T-cell (primary cell): ENCODE data around the gene OR13A1. TPM values are rescaled to one million over a fixed set of nuclear protein-coding genes. Genes with fewer than 3 reads are reported as not detected.
"Not testable (repeated sequence)": the region's sequence is repeated elsewhere in the genome, so short reads cannot be mapped to it uniquely, and the experiment has no call there.

Experiments
- ATAC-seq, 4 experiments: fragments of 200-7000 bp in 3 of 4; fragments of 150-1000 bp in 1 of 4; cut with Tn5 transposase; replicated peaks in 1 of 4; 1 replicate in 3 of 4; 2 replicates in 1 of 4; pipeline ENCODE4 v1.10.0; 2021; ENCODE audit warnings: moderate library complexity in 3 of 4, mild to moderate bottlenecking in 2 of 4, moderate number of reproducible peaks in 1 of 4
- CTCF ChIA-PET, 2 donors: fragments of 300-600 bp; sonication (Branson Sonifier 250); formaldehyde crosslinking; loops; one replicate each; lab custom pipeline; 2022; ENCODE audit warnings: antibody characterized with exemption in 2 of 2; lab: Charles Lee
- POLR2A ChIA-PET, 2 donors: fragments of 300-600 bp; sonication (Branson Sonifier 250); formaldehyde crosslinking; loops; one replicate each; lab custom pipeline; 2022; ENCODE audit warnings: antibody characterized with exemption in 2 of 2; lab: Charles Lee
- DNase-seq, 35 experiments: peaks; one replicate each; pipeline versions ENCODE4 v3.0.0 to v3.0.0-alpha.2; 2013 to 2023
- H3K27ac ChIP-seq: one replicate; pipeline ENCODE4 v1.5.1; 2013; ENCODE audit warnings: low read length
- H3K27me3 ChIP-seq, 2 experiments: replicated peaks in 1 of 2; 1 replicate in 1 of 2; 2 replicates in 1 of 2; pipeline versions ENCODE4 v1.6.1 to v1.7.0; 2013; ENCODE audit warnings: low read length in 1 of 2, mixed read lengths in 1 of 2; ENCODE audit not compliant: control insufficient read depth in 2 of 2, insufficient read depth in 2 of 2; ENCODE audit errors: extremely low read depth in 1 of 2
- H3K36me3 ChIP-seq, 2 donors: 1 replicate in 1 of 2; 2 replicates in 1 of 2; pipeline versions ENCODE4 v1.6.1 to v1.7.0; 2013; ENCODE audit warnings: low read length in 1 of 2; ENCODE audit not compliant: control insufficient read depth in 2 of 2, insufficient read depth in 1 of 2; ENCODE audit errors: extremely low read depth in 1 of 2
- H3K4me1 ChIP-seq, 2 experiments: 1 replicate in 1 of 2; 2 replicates in 1 of 2; pipeline versions ENCODE4 v1.6.1 to v1.7.0; 2013; ENCODE audit warnings: low read length in 2 of 2, mixed read lengths in 1 of 2; ENCODE audit not compliant: insufficient read depth in 2 of 2, control insufficient read depth in 1 of 2; ENCODE audit errors: extremely low read depth in 1 of 2
- H3K4me3 ChIP-seq, 2 donors: 1 replicate in 1 of 2; 2 replicates in 1 of 2; pipeline versions ENCODE4 v1.5.1 to v1.7.0; 2013; ENCODE audit warnings: mild to moderate bottlenecking in 2 of 2, low read length in 1 of 2, moderate library complexity in 1 of 2; ENCODE audit not compliant: control insufficient read depth in 1 of 2; ENCODE audit errors: extremely low read depth in 1 of 2
- H3K9me3 ChIP-seq: 2 replicates; pipeline ENCODE4 v1.7.0; 2013
- H3K27ac Mint-ChIP-seq, 2 donors: one replicate each; pipeline ENCODE4 v1.8.0; 2020 to 2021; ENCODE audit warnings: mild to moderate bottlenecking in 2 of 2, mixed read lengths in 2 of 2
- H3K27me3 Mint-ChIP-seq, 2 donors: one replicate each; pipeline ENCODE4 v1.8.0; 2021 to 2022; ENCODE audit warnings: mixed read lengths in 2 of 2
- H3K36me3 Mint-ChIP-seq: one replicate; pipeline ENCODE4 v1.8.0; 2021; ENCODE audit warnings: mixed read lengths
- H3K4me1 Mint-ChIP-seq, 3 donors: one replicate each; pipeline ENCODE4 v1.8.0; 2020 to 2022; ENCODE audit warnings: mixed read lengths in 3 of 3, mild to moderate bottlenecking in 1 of 3
- H3K4me3 Mint-ChIP-seq, 3 donors: one replicate each; pipeline ENCODE4 v1.8.0; 2020 to 2022; ENCODE audit warnings: mild to moderate bottlenecking in 3 of 3, mixed read lengths in 3 of 3, moderate library complexity in 3 of 3
- H3K9me3 Mint-ChIP-seq, 3 donors: one replicate each; pipeline ENCODE4 v1.8.0; 2020 to 2022; ENCODE audit warnings: mixed read lengths in 3 of 3
- WGBS: methylation state at CpG from one replicate; pipeline ENCODE4 v1.1.5; 2013; ENCODE audit warnings: missing lambda C conversion rate; ENCODE audit not compliant: insufficient coverage; 5-methylcytosine and 5-hydroxymethylcytosine counted together
- total RNA-seq, 35 experiments: library from RNA in 6 of 35; stranded (reverse) in 6 of 35; fragments of 120-200 nt in 1 of 35; gene quantifications; one replicate each; pipeline versions ENCODE4 v1.2.1 to v1.2.4 and lab custom pipeline; 2013 to 2026

Gene OR13A1
- total RNA-seq, 5 donors from 2014 or later (not counting 1 experiment from before 2014, with no cell fraction given), result 0.19 to 0.26 (median 0.20) TPM; not detected in 2

GRCh38 chr10:45298341-45298955, 17.0 kb downstream of the OR13A1 start:
- ATAC-seq, H3K4me1 Mint-ChIP-seq, CTCF ChIA-PET, H3K27ac Mint-ChIP-seq, H3K4me1 ChIP-seq, POLR2A ChIA-PET, H3K9me3 Mint-ChIP-seq, H3K9me3 ChIP-seq, H3K36me3 Mint-ChIP-seq, H3K4me3 ChIP-seq, H3K36me3 ChIP-seq, H3K27ac ChIP-seq, DNase-seq: not testable (repeated sequence)
- peak overlapping the region in 2 of 3 donors; percentile 3 to 37 for H3K4me3 Mint-ChIP-seq
- peaks cover 16 to 21% of the 10 kb centered on the region in 2 donors for H3K27me3 Mint-ChIP-seq
- H3K27me3 ChIP-seq, result peaks cover 0 to 20% of the 10 kb centered on the region in 2 experiments
- WGBS, result 83% methylated on average over 2 of the region's 4 CpGs

GRCh38 chr10:45294681-45295080, 20.7 kb downstream of the OR13A1 start:
- no peaks in the 10 kb centered on the region for H3K4me1 ChIP-seq
- DNase-seq, result no peak
- POLR2A ChIA-PET, result no interaction called here
- H3K9me3 ChIP-seq, result no peaks in the 10 kb centered on the region
- ATAC-seq, result no peak
- CTCF ChIA-PET, result no interaction called here
- 40% methylated on average over 2 of the region's 2 CpGs for WGBS
- Mint-ChIP-seq H3K4me3 (no peak overlapping the region), H3K27me3 (peaks cover 2 to 7% of the 10 kb centered on the region in 2 donors), H3K9me3 (no peaks in the 10 kb centered on the region), H3K27ac (no peak overlapping the region), H3K36me3 (no peaks in the 10 kb centered on the region), H3K4me1 (peaks cover 0 to 13% (median 8%) of the 10 kb centered on the region in 3 donors)
- H3K27ac ChIP-seq, result no peak overlapping the region
- peaks cover 0 to 10% of the 10 kb centered on the region in 2 experiments for H3K27me3 ChIP-seq
- no peaks in the 10 kb centered on the region for H3K36me3 ChIP-seq
- H3K4me3 ChIP-seq, result no peak overlapping the region

- H3K36me3 ChIP-seq, result no peaks in the 10 kb centered on the region
- Mint-ChIP-seq H3K4me1 (peaks cover 0 to 2% (median 0%) of the 10 kb centered on the region in 3 donors), H3K36me3 (no peaks in the 10 kb centered on the region), H3K4me3 (no peak overlapping the region), H3K27me3 (no peaks in the 10 kb centered on the region), H3K27ac (no peak overlapping the region), H3K9me3 (no peaks in the 10 kb centered on the region)
- H3K27ac ChIP-seq, result no peak overlapping the region
- CTCF ChIA-PET, result no interaction called here
- WGBS, result no CpG with 5 or more reads among the region's 1 CpG
- ATAC-seq (no peak), DNase-seq (no peak)
- H3K4me1 ChIP-seq, result no peaks in the 10 kb centered on the region
- no peak overlapping the region for H3K4me3 ChIP-seq
- H3K9me3 ChIP-seq, result no peaks in the 10 kb centered on the region
- H3K27me3 ChIP-seq, result no peaks in the 10 kb centered on the region
- POLR2A ChIA-PET, result no interaction called here
Measured at GRCh38 chr10:45286980-45287379, 28.4 kb downstream of the OR13A1 start.

GRCh38 chr10:45282061-45282460, 33.3 kb downstream of the OR13A1 start:
- Histone ChIP-seq H3K4me1 (no peaks in the 10 kb centered on the region), H3K4me3 (no peak overlapping the region), H3K27ac (no peak overlapping the region), H3K9me3 (no peaks in the 10 kb centered on the region), H3K27me3 (no peaks in the 10 kb centered on the region), H3K36me3 (no peaks in the 10 kb centered on the region)
- Mint-ChIP-seq H3K4me3 (no peak overlapping the region), H3K27ac (no peak overlapping the region), H3K9me3 (no peaks in the 10 kb centered on the region), H3K27me3 (peaks cover 0 to 4% of the 10 kb centered on the region in 2 donors), H3K4me1 (no peaks in the 10 kb centered on the region), H3K36me3 (no peaks in the 10 kb centered on the region)
- DNase-seq (no peak), ATAC-seq (no peak)
- CTCF ChIA-PET, result no interaction called here
- POLR2A ChIA-PET, result no interaction called here
- no CpG with 5 or more reads among the region's 4 CpGs for WGBS

- no peaks in the 10 kb centered on the region for H3K9me3 Mint-ChIP-seq
- Histone ChIP-seq H3K9me3 (no peaks in the 10 kb centered on the region), H3K27ac (no peak overlapping the region), H3K4me1 (no peaks in the 10 kb centered on the region), H3K4me3 (no peak overlapping the region), H3K36me3 (no peaks in the 10 kb centered on the region), H3K27me3 (no peaks in the 10 kb centered on the region)
- CTCF ChIA-PET, result no interaction called here
- no peak overlapping the region for H3K27ac Mint-ChIP-seq
- ATAC-seq, result no peak
- WGBS, result 91% methylated on average over 1 of the region's 3 CpGs
- peaks cover 0 to 4% of the 10 kb centered on the region in 2 donors for H3K27me3 Mint-ChIP-seq
- no peaks in the 10 kb centered on the region for H3K36me3 Mint-ChIP-seq
- POLR2A ChIA-PET, result no interaction called here
- no peaks in the 10 kb centered on the region for H3K4me1 Mint-ChIP-seq
- DNase-seq, result no peak
- no peak overlapping the region for H3K4me3 Mint-ChIP-seq
Measured at GRCh38 chr10:45280113-45280760, 35.2 kb downstream of the OR13A1 start.

- ChIA-PET POLR2A (no interaction called here), CTCF (no interaction called here)
- Mint-ChIP-seq H3K27ac (no peak overlapping the region), H3K36me3 (no peaks in the 10 kb centered on the region), H3K4me1 (no peaks in the 10 kb centered on the region), H3K9me3 (no peaks in the 10 kb centered on the region), H3K4me3 (no peak overlapping the region), H3K27me3 (peaks cover 0 to 4% of the 10 kb centered on the region in 2 donors)
- H3K36me3 ChIP-seq, result no peaks in the 10 kb centered on the region
- H3K27ac ChIP-seq, result no peak overlapping the region
- no peak overlapping the region for H3K4me3 ChIP-seq
- no peak for DNase-seq
- no peak for ATAC-seq
- no CpG with 5 or more reads among the region's 1 CpG for WGBS
- no peaks in the 10 kb centered on the region for H3K9me3 ChIP-seq
- H3K27me3 ChIP-seq, result no peaks in the 10 kb centered on the region
- H3K4me1 ChIP-seq, result no peaks in the 10 kb centered on the region
Measured at GRCh38 chr10:45279682-45280081, 35.7 kb downstream of the OR13A1 start.
